ENCODE results near the gene CFAP74. TPM values are rescaled to one million over a fixed set of nuclear protein-coding genes. Genes with fewer than 3 reads are reported as not detected.

CFAP74 gene
- total RNA-seq, 2 donors from 2014 or later = 9.1 TPM; not detected in 1

GRCh38 chr1:1918901-1919303 lies 84.7 kb downstream of the CFAP74 start, which contains the start of gene TMEM52:
TSS of gene TMEM52 (minus strand) at chr1:1919279. CDS start at chr1:1919265, 14 bp downstream.
- Histone ChIP-seq H3K9me3 (no peaks in the 10 kb centered on the region), H3K36me3 (no peaks in the 10 kb centered on the region), H3K27ac (peak within 1 kb of the TSS; percentile 41 to 72), H3K4me3 (peak within 1 kb of the TSS; percentile 39 to 46), H3K4me1 (replicated peaks) (no peaks in the 10 kb centered on the region), H3K27me3 (replicated peaks; ENCODE audit: insufficient read depth) (no peaks in the 10 kb centered on the region)
- TF ChIP-seq, protein P1, sequence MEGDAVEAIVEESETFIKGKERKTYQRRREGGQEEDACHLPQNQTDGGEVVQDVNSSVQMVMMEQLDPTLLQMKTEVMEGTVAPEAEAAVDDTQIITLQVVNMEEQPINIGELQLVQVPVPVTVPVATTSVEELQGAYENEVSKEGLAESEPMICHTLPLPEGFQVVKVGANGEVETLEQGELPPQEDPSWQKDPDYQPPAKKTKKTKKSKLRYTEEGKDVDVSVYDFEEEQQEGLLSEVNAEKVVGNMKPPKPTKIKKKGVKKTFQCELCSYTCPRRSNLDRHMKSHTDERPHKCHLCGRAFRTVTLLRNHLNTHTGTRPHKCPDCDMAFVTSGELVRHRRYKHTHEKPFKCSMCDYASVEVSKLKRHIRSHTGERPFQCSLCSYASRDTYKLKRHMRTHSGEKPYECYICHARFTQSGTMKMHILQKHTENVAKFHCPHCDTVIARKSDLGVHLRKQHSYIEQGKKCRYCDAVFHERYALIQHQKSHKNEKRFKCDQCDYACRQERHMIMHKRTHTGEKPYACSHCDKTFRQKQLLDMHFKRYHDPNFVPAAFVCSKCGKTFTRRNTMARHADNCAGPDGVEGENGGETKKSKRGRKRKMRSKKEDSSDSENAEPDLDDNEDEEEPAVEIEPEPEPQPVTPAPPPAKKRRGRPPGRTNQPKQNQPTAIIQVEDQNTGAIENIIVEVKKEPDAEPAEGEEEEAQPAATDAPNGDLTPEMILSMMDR (IDR thresholded peaks at IDR 0.05) = peak in 1 of 4 experiments; percentile 38
- TF ChIP-seq POLR2A (IDR thresholded peaks at IDR 0.05) (peak; percentile 59), POLR2AphosphoS5 (IDR thresholded peaks at IDR 0.05) (no peak)
- no peak for DNase-seq (ENCODE audit: low spot score)
- intact Hi-C loops (cut with DNase I) = no loop called here
- under 1% methylated on average over 24 of the region's 44 CpGs for WGBS

GRCh38 chr1:1917995-1918900 lies 85.3 kb downstream of the CFAP74 start:
- 54% methylated on average over 40 of the region's 46 CpGs for WGBS
- intact Hi-C loops (cut with DNase I) = no loop called here
- TF ChIP-seq POLR2A (IDR thresholded peaks at IDR 0.05) (no peak), POLR2AphosphoS5 (IDR thresholded peaks at IDR 0.05) (no peak)
- TF ChIP-seq, protein P1 (IDR thresholded peaks at IDR 0.05) = no peak
- H3K27ac ChIP-seq = peak overlapping the region; percentile 41 to 72
- no peaks in the 10 kb centered on the region for H3K36me3 ChIP-seq
- no peaks in the 10 kb centered on the region for H3K9me3 ChIP-seq
- DNase-seq (ENCODE audit: low spot score) = no peak
- H3K27me3 ChIP-seq (replicated peaks; ENCODE audit: insufficient read depth) = no peaks in the 10 kb centered on the region
- H3K4me3 ChIP-seq = peak overlapping the region; percentile 39 to 46
- no peaks in the 10 kb centered on the region for H3K4me1 ChIP-seq (replicated peaks)

GRCh38 chr1:1917304-1917976 lies 86.1 kb downstream of the CFAP74 start:
- H3K9me3 ChIP-seq = no peaks in the 10 kb centered on the region
- intact Hi-C loops (cut with DNase I) = no loop called here
- DNase-seq (ENCODE audit: low spot score) = no peak
- H3K27ac ChIP-seq = no peak overlapping the region
- H3K36me3 ChIP-seq = no peaks in the 10 kb centered on the region
- 87% methylated on average over 13 of the region's 14 CpGs for whole genome bisulfite sequencing
- TF ChIP-seq POLR2A (IDR thresholded peaks at IDR 0.05) (no peak), POLR2AphosphoS5 (IDR thresholded peaks at IDR 0.05) (no peak)
- TF ChIP-seq, protein P1 (IDR thresholded peaks at IDR 0.05) = no peak
- no peaks in the 10 kb centered on the region for H3K4me1 ChIP-seq (replicated peaks)
- no peaks in the 10 kb centered on the region for H3K27me3 ChIP-seq (replicated peaks; ENCODE audit: insufficient read depth)
- no peak overlapping the region for H3K4me3 ChIP-seq

GRCh38 chr1:1916851-1917251 lies 86.7 kb downstream of the CFAP74 start:
- Histone ChIP-seq H3K9me3 (no peaks in the 10 kb centered on the region), H3K27ac (no peak overlapping the region), H3K27me3 (replicated peaks; ENCODE audit: insufficient read depth) (no peaks in the 10 kb centered on the region), H3K4me3 (no peak overlapping the region), H3K4me1 (replicated peaks) (no peaks in the 10 kb centered on the region), H3K36me3 (no peaks in the 10 kb centered on the region)
- WGBS = 73% methylated on average over 19 of the region's 19 CpGs
- no peak for DNase-seq (ENCODE audit: low spot score)
- TF ChIP-seq, protein P1 (IDR thresholded peaks at IDR 0.05) = no peak
- TF ChIP-seq POLR2AphosphoS5 (IDR thresholded peaks at IDR 0.05) (no peak), POLR2A (IDR thresholded peaks at IDR 0.05) (no peak)
- intact Hi-C loops (cut with DNase I) = no loop called here
